Stimulated activated CD8-positive, alpha-beta memory T cell treated with anti-CD3 and anti-CD28 coated beads, Interleukin-12 subunit alpha, Interleukin-12 subunit beta, amount 100 ng/mL, for 24 hours (primary cell): Measurements from ENCODE around the gene PHACTR3.

Source experiments
- DNase-seq: peaks from one replicate; pipeline ENCODE4 v3.0.0-alpha.2; 2020; ENCODE audit errors: extremely low read depth

Gene PHACTR3

DNA sequence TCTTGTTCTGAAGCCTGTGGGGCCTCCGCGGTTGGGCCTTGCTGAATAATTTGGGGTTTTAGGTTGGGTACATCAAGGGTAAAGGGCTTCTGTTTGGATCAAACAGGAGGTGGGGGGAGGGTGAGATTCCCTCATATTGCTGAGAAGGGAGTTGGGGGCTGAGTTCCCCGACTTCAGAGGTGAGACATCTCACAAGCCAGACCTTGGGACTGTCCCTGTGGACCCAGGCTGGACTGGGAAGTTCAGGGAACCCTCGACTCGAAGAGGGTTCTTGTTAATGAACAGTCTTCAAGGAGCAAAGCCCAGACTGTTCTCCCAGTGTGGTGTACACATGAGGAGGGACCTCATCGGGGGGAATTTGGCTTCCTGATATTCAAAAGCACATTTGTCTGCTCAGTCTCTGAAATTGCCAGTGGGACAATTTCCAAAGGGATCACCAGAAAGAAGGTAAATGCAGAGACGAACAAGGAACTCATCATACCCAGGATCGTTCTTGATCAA is 210.6 kb downstream of the PHACTR3 start:
- DNase-seq = no peak

DNA sequence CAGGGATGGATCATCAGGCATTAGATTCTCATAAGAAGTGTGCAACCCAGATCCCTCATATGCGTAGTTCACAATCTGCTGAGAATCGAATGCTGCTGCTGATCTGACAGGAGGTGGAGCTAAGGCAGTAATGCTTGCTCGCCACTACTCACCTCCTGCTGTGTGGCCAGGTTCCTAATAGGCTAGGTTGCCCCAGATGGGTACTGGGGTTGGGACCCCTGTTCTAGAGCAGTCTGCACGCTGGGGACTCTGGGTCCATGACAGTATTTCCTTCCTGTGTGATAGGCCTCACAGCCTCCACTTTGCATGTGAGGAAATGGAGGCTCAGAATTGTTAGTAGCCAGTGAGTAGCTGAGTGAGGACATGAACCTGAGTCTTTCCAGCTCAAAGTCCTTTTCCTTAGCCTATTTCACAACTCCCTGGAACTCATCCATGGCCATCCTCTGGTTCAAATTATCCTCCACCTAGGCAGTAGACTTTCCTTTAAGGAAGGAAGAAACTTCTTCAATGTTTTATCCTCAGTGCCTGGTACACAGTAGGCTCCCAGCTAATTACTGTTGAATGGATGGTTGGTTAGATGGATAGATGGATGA is 211.9 kb downstream of the PHACTR3 start:
- no peak for DNase-seq

DNA sequence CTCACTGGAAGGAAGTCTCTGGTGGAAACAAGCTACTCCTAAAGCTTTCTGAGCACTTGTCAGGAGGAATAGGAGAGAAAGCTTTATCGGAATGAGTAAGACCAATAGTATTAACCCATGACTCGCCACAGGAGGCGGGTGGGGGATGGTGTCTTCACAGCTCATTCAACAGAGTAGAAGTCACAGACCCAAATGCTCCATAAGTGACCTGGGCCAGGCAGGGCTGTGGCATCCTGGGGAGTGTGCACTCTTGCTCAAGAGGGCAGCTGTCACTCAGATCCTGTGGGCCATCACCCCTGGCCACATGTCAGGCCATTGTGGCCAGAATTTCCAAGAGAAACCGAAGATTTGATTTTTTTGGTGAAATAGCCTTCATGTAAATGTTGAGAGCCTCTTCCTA is 213.1 kb downstream of the PHACTR3 start:
- no peak for DNase-seq

- DNase-seq = no peak
These were observed 213.7 kb downstream of the PHACTR3 start for GRCh38 chr20:59817846-59818615.

DNA sequence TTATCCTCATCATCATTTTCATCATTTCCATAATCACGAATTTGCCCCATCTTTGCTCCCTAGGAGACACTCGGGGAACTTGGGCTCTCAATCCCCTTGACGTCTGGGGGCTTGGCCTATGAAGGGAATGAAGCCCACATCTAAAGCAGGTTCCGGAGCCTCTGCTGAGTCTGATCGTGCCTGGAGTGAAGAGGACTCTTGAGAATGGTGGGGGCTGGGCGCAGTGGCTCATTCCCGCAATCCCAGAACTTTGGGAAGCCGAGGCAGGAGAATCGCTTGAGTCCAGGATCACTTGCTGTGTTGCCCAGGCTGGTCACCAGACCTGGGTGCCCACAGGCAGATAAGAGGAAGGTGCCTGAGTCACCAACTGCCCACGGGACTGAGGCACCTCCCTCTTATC is 214.6 kb downstream of the PHACTR3 start:
- no peak for DNase-seq

- no peak for DNase-seq
These were observed 215.3 kb downstream of the PHACTR3 start for GRCh38 chr20:59819496-59820203.

DNA sequence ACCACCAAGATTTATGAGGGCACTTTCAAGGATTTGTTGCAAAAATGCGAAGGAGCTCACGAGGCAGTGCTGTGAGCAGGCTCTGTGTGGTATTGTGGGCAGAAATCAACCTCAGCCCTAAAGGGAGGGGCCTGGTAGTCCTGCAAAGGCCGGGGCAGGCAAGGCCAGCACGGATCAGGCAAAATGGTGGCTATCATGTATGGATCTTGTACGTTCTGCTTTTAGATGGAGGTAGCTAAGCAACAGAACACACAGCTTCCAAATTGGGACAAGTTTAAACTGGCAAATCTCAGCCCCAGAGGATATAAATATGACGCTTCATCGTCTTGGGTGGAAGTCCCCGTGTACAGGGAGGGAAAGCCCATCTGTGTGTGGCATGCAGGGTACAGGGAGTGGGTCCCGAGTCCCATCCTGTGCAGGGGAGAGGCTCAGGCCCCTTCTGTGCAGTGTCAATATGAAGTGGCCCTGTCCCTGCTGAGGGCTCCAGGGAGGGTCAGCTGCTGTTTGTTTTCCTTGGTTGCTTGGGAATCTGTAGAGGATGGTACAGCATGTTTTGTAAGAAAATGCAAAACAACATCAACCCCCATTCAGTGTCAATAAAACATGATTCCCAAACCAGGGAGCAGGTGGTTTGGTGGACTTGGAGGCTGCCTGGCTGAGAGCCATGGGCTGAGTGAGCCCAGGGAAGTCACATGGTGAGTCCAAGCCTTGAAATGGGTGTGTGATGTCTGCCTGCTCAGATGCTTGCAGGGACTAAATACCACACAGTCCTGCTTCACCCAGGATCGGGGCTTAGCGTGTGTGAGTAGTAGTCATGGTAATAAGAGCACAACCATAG is 216.1 kb downstream of the PHACTR3 start:
- DNase-seq = no peak

DNA sequence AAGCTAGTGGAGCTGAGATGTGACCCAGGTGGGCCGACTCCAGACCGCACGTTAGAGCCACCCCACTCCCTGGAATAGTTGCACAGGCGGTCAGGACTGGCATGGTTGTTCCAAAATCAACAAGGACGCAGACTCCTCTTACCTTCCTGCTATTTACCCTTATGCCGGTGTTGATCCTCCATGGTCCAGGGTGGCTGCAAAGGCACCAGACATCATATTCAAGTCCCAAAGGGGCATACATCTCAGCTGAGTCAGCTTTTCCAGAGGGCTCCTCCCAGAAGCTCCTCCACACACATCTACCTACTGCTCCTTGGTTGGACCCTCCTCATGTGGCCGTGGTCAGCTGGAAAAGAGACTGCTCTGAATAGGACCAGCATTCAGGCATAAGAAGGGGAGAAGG is 216.9 kb downstream of the PHACTR3 start:
- no peak for DNase-seq

DNA sequence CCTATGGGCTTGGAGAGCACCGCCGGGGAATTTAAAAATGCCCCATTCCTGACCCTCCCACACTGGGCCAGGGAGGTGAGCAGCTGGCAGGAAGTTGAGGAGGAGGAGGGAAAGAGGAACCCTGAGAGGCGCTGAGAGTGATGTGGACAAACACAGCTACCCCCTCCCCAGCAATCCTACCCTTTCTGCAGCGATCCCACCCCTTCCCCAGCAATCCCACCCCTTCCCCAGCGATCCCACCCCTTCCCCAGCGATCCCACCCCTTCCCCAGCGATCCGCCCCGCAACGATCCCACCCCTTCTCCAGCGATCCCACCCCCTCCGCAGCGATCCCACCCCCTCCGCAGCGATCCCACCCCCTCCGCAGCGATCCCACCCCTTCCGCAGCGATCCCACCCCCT is 217.4 kb downstream of the PHACTR3 start:
- no peak for DNase-seq

DNA sequence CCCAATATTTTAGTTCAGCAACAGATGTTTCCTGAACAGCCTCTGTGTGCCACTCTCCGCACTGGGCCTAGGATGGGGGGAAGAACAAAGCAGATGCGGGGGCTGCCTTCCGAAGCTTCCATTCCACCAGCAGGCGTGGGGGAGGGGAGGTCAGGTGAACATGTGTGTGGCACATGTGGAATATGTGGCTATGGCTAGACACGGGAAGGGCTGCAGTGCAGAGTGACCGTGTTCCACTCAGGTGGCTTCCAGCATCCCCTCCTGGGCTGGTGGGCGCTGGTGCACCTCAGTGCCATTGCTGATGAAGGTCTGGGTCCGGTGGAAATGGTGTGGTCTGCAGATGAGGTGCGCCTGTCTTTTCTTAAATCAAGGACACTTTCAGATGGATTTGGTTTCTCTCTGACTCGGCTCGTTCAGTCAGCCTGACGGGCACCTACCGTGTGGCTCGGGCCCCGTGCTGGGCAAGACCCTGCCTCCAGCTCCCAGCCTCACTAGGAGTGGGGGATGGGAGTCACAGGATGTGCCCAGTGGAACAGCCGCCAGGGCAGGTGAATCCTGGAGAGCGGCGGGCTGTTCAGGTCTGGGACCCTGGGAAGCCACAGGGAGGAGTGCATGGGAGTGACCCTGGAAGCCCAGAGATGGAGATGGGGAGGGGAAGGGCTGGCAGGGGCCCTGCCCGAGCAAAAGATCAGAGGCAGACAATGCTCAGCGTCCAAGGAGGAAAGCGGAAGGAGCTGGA is 218.1 kb downstream of the PHACTR3 start:
- no peak for DNase-seq

- DNase-seq = no peak
These were observed 218.7 kb downstream of the PHACTR3 start for GRCh38 chr20:59823030-59823423.

GRCh38 chr20:59823491-59824259 is 219.3 kb downstream of the PHACTR3 start:
- DNase-seq = no peak

DNA sequence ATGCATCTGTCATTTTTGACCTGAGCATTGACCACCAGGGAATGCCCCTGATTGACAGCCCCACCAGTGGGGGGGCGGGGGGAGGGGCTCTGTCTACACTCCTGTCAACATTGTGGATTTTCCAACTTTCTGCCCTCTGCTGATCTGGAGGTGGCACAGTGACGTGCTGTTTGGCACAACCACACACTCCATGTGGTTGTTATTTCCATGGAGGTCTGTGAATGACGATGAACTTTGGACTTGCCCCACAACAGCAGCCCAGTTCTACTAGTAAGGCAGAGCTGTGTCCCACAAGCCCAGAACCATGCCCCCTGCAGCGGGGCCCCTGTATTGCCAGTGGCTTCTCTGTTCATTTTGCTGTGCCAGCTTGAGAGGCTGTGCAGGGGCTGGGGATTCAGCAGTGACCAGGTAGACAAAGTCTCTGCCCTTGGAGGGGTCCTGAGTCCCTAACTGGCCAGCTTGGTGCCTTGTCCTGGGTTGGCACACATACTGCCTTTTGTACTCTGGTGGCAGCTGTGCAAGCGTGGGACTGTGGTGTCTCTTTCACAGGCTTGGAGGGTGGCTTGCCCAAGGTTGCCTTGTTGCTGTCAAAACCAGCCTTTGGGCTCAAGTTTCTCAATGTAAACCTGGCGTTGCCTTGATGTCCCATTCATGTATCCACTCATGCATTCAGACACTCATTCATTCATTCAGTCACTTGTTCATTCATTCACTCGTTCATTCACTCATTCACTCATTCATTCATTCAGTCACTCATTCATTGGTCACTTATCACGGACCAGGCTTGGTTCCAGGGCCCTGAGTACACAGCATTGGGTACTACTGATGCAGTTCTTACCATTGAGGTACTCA is 220.6 kb downstream of the PHACTR3 start:
- no peak for DNase-seq

DNA sequence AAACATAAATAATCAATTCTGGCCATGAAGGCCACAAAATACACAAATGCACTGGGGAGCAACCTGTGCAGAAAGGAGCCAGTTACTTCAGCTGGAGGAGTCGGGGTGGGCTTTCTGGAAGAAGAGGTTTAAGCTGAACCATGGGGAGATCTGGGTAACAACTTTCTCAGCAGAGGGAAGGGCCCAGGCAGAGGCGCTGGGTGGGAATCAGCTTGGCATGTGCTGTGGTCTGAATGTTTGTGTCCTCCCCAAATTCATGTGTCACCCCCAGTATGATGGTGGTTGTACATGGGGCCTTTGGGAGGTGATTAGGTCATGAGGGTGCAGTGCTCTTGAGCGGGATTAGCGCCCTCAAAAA is 221.2 kb downstream of the PHACTR3 start:
- DNase-seq = no peak

DNA sequence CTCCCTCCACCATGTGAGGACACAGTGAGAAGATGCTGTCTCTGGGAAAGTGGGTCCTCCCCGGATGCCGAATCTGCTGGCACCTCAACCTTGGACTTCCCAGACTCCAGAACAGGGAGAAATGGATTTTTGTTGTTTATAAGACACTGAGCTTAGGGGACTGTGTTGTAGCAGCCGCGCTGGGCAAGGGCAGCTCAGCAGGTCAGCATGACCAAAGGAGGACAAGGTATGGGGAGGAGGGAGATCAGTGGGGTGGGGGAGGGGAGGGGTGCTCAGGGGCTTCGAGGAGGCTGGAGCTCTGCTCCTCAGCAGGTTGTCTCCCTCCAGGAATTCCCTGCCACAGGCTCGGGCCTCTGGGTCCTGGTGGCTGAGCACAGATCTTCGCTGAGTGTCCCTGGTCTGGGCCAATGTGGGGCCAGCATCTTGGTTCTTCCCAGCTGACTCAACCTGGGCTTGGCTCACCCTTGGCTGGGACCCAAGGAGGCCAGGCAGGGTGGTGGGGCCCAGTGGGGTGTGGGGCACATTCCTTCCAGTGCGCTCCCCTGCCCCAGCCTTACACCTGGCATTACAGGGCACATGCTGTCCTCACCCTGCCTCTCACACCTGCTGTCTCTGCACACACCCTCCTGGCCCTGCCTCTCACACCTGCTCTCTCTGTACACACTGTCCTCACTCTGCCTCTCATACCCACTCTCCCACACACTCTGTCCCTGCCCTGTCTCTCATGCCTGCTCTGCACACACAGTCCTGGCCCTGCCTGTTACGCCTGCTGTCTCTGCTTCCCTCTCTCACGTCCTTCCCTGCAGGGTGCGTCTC is 221.8 kb downstream of the PHACTR3 start:
- DNase-seq = no peak

GRCh38 chr20:59827138-59828056 is 223.1 kb downstream of the PHACTR3 start:
- DNase-seq = no peak
